ENCODE results near the gene SAP30. TPM values are rescaled to one million over a fixed set of nuclear protein-coding genes. Genes with fewer than 3 reads are reported as not detected.
A peak's percentile ranks its signal among the peaks of the same experiment; 100 is the strongest.

The SAP30 gene
- total RNA-seq, 4 donors from 2014 or later, result 10.9 to 18.4 (median 16.0) TPM

DNA sequence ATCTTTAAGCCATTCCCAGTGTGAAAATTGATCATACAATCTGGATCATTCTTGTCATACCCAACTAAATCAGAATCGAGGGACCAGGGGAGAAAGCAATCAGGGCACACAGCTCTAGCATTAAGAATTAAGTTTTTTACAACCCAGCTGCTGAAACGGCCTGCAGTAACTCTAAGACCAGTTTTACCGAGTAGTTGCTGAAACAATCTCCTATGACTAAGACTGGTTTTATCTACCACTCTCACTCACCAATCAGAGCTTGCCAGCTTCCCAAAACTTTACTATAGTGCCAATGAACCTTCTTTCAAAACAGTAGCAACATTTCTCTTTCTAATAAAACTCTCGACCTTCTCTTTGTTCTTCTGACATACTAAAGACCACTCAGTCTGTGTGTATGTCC, 2.8 kb upstream of the SAP30 start:
- Histone ChIP-seq H3K27ac (no peak overlapping the region), H3K4me3 (no peak overlapping the region), H3K4me1 (peaks cover 13% of the 10 kb centered on the region), H3K9me3 (no peaks in the 10 kb centered on the region), H3K36me3 (no peaks in the 10 kb centered on the region), H3K27me3 (no peaks in the 10 kb centered on the region)
- no peak for DNase-seq (ENCODE audit: low spot score in 2 of 2)
- TF ChIP-seq POLR2AphosphoS5 (IDR thresholded peaks at IDR 0.05) (no peak), EP300 (IDR thresholded peaks at IDR 0.05) (no peak), POLR2A (IDR thresholded peaks at IDR 0.05) (no peak)
- TF ChIP-seq, protein P1, sequence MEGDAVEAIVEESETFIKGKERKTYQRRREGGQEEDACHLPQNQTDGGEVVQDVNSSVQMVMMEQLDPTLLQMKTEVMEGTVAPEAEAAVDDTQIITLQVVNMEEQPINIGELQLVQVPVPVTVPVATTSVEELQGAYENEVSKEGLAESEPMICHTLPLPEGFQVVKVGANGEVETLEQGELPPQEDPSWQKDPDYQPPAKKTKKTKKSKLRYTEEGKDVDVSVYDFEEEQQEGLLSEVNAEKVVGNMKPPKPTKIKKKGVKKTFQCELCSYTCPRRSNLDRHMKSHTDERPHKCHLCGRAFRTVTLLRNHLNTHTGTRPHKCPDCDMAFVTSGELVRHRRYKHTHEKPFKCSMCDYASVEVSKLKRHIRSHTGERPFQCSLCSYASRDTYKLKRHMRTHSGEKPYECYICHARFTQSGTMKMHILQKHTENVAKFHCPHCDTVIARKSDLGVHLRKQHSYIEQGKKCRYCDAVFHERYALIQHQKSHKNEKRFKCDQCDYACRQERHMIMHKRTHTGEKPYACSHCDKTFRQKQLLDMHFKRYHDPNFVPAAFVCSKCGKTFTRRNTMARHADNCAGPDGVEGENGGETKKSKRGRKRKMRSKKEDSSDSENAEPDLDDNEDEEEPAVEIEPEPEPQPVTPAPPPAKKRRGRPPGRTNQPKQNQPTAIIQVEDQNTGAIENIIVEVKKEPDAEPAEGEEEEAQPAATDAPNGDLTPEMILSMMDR (IDR thresholded peaks at IDR 0.05), result no peak
- WGBS, result 39% methylated on average over 4 of the region's 4 CpGs

DNA sequence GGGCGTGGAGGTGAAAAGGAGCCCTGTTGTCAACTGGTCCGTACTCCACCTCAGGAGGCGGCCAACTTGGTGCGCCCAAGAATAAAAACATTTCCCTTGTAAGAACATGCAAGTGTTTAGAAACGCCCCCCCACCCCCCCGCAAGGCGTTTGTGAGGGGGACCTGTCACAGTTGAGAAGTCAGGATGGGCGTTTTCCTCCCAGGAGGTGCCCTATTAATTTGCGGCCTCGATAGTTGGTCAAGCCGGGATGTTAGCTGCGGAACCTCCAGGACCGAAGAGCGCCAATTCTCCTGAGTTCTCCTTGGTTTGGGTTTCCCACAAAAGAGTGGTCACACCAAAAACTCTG, 651 bp upstream of the SAP30 start:
- peak; percentile 84 to 88 for DNase-seq (ENCODE audit: low spot score in 2 of 2)
- peaks cover 21% of the 10 kb centered on the region for H3K4me1 ChIP-seq

DNA sequence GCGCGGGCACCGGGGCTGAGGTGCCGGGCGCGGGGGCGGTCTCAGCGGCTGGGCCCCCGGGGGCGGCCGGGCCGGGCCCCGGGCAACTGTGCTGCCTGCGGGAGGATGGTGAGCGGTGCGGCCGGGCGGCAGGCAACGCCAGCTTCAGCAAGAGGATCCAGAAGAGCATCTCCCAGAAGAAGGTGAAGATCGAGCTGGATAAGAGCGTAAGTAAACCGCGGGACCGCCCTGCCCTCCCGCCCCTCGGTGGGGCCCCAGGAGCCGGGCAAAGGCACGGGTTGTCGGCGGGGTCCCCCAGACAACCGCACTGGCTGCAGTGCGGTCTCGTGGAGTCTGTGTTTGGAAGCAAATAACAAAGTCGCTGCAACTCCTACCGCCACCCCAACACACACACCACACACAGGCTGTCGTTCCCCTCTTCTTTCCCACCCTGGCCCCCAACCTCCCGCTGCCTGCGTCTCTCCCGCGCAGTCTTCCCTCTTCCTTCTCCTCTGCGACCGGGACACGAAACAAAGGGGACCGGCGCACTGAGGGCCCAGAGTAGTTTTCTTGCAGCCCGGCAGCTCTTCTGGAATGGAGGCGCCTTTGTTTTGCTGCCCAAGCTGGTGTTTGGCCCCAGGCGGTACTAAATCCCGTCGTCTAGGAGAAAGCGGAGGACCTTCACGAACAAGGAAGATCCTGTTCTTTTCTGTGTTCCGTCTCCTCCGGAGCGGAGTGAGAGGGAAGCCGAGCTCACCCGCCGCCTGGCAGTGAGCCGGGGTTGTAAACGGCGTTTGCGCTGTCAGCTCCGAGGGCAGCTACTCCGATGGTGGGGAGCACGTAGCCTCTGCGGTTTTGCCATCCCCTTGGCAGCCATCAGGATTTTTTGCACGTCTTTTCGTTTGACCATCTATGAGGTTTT, 788 bp downstream of the SAP30 start:
- H3K4me1 ChIP-seq, result peaks cover 21% of the 10 kb centered on the region
- H3K9me3 ChIP-seq, result no peaks in the 10 kb centered on the region
- TF ChIP-seq EP300 (IDR thresholded peaks at IDR 0.05), result no peak
- TF ChIP-seq POLR2A (IDR thresholded peaks at IDR 0.05), result no peak
- no peak for TF ChIP-seq POLR2AphosphoS5 (IDR thresholded peaks at IDR 0.05)
- TF ChIP-seq, protein P1 (IDR thresholded peaks at IDR 0.05), result no peak
- H3K27ac ChIP-seq, result peak overlapping the region; percentile 93
- DNase-seq (ENCODE audit: low spot score in 2 of 2), result peak; percentile 84 to 86
- WGBS, result under 1% methylated on average over 48 of the region's 68 CpGs
- H3K27me3 ChIP-seq, result no peaks in the 10 kb centered on the region
- peaks cover 1% of the 10 kb centered on the region for H3K36me3 ChIP-seq
- peak overlapping the region; percentile 84 for H3K4me3 ChIP-seq

More for the DNA sequence above, 651 bp upstream of the SAP30 start:
- Histone ChIP-seq H3K9me3 (no peaks in the 10 kb centered on the region), H3K27ac (peak overlapping the region; percentile 93), H3K4me3 (peak overlapping the region; percentile 84), H3K27me3 (no peaks in the 10 kb centered on the region), H3K36me3 (no peaks in the 10 kb centered on the region)
- WGBS, result 0% methylated on average over 14 of the region's 14 CpGs
- no peak for TF ChIP-seq EP300 (IDR thresholded peaks at IDR 0.05)
- no peak for TF ChIP-seq POLR2AphosphoS5 (IDR thresholded peaks at IDR 0.05)
- TF ChIP-seq POLR2A (IDR thresholded peaks at IDR 0.05), result no peak
- TF ChIP-seq, protein P1 (IDR thresholded peaks at IDR 0.05), result no peak

DNA sequence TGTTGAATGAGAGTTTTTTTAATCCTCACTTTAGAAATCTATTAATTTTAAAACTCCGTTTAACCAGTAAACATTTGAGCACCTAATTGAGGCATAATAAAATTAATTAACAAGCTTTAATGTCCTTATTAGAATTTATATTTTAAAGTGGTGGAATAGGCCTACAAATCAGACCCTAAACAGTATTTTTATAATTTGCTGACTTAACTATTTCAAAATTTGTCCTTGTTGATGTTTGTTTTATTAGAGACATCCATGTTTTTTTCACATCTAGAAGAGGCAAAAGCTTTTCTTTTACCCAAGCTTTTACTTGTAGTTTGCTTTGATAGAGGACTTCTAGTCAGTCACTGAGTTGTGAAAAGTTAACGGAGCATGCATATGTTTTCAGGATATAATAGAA, 3.8 kb downstream of the SAP30 start:
- Histone ChIP-seq H3K27me3 (no peaks in the 10 kb centered on the region), H3K4me3 (no peak overlapping the region), H3K36me3 (peaks cover 3% of the 10 kb centered on the region), H3K27ac (no peak overlapping the region), H3K9me3 (no peaks in the 10 kb centered on the region), H3K4me1 (peaks cover 16% of the 10 kb centered on the region)
- no peak for DNase-seq (ENCODE audit: low spot score in 2 of 2)
- TF ChIP-seq POLR2A (IDR thresholded peaks at IDR 0.05) (no peak), EP300 (IDR thresholded peaks at IDR 0.05) (no peak), POLR2AphosphoS5 (IDR thresholded peaks at IDR 0.05) (no peak)
- WGBS, result 98% methylated on average over 2 of the region's 2 CpGs

DNA sequence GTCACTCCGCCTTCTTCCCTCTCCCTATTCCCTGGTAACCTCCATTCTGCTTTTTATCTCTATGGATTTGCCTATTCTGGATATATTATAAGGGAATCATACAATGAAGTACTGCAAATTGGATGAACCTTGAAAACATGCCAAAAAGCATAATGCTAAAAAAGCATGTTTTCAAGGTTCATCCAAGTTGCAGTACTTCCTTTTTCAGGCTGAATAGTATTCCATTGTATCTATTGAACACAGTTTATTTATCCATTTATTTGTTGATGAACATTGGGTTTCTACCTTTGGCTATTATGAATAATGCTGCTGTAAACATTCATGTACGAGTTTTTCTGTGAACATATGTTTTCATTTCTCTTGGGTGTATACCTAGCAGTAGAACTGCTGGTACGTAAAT, 9.2 kb downstream of the SAP30 start:
- Histone ChIP-seq H3K4me1 (no peaks in the 10 kb centered on the region), H3K27me3 (no peaks in the 10 kb centered on the region), H3K27ac (no peak overlapping the region), H3K36me3 (peaks cover 3% of the 10 kb centered on the region), H3K4me3 (no peak overlapping the region), H3K9me3 (no peaks in the 10 kb centered on the region)
- no peak for DNase-seq (ENCODE audit: low spot score in 2 of 2)
- WGBS, result 95% methylated on average over 3 of the region's 3 CpGs
- TF ChIP-seq POLR2AphosphoS5 (IDR thresholded peaks at IDR 0.05), result no peak
- no peak for TF ChIP-seq EP300 (IDR thresholded peaks at IDR 0.05)
- TF ChIP-seq POLR2A (IDR thresholded peaks at IDR 0.05), result no peak
- TF ChIP-seq, protein P1 (IDR thresholded peaks at IDR 0.05), result no peak
